RCC 7860 (cell line): ENCODE results near the gene GAREM1.
"Not testable (repeated sequence)": the region's sequence is repeated elsewhere in the genome, so short reads cannot be mapped to it uniquely, and the experiment has no call there.

ENCODE experiments used
- DNase-seq: peaks from one replicate; pipeline ENCODE4 v3.0.0-alpha.2; 2015; ENCODE audit warnings: low spot score
- FAIRE-seq: peaks from 2 replicates; lab custom pipeline; 2012; peaks lifted over from hg19 to GRCh38; lab: Jason Lieb, UNC

The GAREM1 gene

GRCh38 chr18:32372381-32373061 is 98.2 kb downstream of the GAREM1 start:
- DNase-seq (no peak), FAIRE-seq (no peak)

- FAIRE-seq: no peak
- no peak for DNase-seq
Measured at GRCh38 chr18:32372047-32372380, 98.7 kb downstream of the GAREM1 start.

- FAIRE-seq: no peak
- no peak for DNase-seq
Measured at GRCh38 chr18:32371384-32371783, 99.3 kb downstream of the GAREM1 start.

DNA sequence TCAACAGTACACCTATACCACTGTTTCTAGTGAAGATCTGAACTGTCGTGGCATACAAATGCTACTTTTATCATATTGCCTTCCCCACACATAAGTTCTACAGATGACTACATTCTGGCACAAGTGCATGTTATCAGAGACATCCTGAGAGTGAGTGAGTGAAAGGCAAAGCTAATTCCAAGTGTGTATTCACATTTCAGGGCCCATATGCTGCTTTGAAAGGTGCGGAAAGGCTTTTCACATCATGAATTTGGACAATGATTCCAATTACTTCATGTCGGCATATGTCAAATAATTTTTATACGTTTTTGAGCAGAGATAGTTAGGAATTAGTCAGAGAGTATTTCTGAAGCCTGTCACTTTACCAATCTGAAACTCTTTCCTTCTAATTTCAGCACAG is 101.7 kb downstream of the GAREM1 start:
- DNase-seq (no peak), FAIRE-seq (no peak)

DNA sequence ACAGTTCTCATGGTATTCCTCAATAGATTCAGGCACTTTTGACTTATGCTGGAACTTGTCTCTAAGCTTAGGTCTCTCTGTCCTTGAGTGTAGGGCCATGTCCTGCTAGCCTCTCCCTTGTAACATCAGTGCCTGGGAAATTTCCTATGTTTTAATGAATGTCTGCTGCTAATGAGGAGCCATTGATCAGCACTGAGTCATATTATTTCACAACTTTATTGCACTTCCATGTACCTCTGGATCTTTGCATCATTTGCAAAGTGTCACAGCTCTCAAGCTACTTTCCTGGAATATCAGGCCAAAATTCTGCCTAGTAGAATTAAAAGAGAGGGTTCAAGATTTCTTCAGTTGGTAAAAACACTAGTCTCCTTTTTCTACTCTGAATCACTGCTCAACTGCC is 102.5 kb downstream of the GAREM1 start:
- DNase-seq: no peak
- no peak for FAIRE-seq

- no peak for FAIRE-seq
- no peak for DNase-seq
Measured at GRCh38 chr18:32366586-32367538, 103.8 kb downstream of the GAREM1 start.

- DNase-seq (no peak), FAIRE-seq (no peak)
Measured at GRCh38 chr18:32362484-32362883, 108.2 kb downstream of the GAREM1 start.

DNA sequence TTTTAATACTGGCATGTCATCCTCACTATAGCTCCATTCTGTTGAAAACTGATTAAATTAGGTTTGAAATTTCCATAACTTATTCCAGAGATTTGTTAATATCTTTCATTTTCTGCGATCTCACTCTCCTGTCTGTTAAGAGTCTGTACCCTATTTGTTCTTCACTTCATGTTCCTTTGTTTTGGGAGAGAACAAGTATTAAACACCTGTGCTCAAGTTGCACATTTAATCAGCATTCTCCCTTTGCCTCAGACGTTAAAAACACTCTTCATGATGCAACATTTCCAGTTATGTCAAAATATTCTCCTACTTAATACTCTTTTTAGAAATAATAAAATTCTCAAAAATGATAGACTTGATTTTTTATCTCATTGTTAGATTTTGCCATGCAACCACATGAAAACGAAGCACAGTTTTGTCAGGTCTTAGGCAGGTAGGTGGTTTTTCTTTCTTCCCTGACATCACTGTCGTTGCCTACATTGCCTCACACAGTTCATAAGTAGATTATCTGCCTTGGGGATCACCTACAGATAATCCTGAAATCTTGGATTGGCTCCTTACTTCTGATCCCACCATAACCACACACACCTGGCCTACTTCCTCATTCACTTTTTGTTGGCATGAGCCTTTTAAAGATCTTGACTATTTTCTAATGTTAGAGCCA is 109.9 kb downstream of the GAREM1 start:
- DNase-seq (no peak), FAIRE-seq (no peak)

DNA sequence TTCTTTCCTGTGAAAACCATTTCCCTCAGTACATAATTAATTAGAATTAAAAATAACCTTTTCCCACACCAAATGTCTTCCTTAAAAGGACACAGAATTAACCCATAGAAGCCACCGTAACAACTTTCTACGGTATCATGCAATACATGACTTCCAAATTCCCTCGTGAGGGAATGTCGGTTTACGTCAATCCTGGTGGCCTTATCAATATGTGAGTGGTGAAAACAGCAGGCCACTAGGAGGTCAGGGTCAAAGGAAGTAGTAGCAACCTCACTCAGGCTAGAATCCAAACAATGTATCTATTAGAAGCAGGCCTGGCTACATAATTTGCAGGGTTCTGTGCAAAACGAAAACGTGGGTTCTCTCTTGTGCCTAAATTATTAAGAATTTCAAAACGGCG is 112.2 kb downstream of the GAREM1 start:
- no peak for DNase-seq
- FAIRE-seq: no peak

DNA sequence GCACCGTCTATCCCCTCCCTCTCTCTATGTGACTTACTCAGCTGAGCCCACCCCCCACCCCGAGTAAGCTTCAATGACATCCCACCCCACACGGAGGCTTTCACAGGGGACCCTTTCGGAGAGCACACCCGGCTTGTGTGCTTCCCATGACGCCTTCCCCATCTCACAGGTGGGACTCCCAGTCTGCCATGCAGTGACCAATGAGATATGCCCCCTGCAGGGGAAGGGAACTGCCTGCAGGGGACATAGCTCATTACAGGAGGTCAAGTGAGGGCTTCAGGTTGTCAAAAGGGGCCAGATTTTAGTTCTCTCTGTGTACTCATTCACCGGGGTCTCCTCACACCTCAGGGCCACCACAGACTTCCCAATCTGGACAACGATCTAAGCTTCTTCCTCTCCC is 112.6 kb downstream of the GAREM1 start:
- DNase-seq: no peak
- no peak for FAIRE-seq

DNA sequence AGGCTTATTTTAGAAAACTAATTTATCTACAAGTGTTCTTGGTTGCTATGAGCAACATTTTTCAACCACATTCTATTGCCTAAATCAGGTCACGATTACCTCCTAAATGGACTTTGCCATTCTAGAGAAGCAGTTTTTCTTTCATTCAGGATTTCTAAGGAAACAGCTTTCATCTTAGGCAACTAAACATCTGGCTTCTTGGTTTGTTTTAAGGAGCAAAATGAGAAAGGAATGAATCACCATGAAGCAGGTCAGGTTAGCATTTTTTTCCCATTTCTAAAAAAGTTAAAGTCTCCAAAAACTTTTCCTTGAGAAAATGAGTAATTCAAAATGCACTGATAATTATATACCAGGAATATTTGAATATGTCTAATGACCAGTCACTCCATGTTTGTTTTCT is 114.8 kb downstream of the GAREM1 start:
- no peak for DNase-seq
- no peak for FAIRE-seq

DNA sequence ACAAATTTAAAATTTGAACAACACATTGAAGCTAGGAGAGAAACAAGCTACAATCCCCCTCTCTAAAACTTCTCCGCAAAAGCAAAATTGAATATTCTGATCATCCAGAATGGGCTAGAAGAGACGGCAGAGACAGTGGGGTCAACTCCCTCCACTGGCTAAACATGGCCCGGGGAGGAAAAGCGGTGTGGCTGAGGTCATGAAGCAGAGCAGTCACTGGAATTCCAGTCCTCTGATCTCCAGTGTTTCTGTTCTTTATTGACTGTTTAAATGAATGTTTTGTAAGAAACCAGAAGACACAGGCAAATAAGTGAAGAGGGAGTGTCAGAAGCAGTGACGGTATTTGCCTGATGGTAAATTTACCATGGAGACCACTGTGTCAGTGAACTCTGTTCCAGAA is 116.2 kb downstream of the GAREM1 start:
- DNase-seq (no peak), FAIRE-seq (no peak)

- DNase-seq: no peak
- no peak for FAIRE-seq
Measured at GRCh38 chr18:32353257-32353656, 117.4 kb downstream of the GAREM1 start.

DNA sequence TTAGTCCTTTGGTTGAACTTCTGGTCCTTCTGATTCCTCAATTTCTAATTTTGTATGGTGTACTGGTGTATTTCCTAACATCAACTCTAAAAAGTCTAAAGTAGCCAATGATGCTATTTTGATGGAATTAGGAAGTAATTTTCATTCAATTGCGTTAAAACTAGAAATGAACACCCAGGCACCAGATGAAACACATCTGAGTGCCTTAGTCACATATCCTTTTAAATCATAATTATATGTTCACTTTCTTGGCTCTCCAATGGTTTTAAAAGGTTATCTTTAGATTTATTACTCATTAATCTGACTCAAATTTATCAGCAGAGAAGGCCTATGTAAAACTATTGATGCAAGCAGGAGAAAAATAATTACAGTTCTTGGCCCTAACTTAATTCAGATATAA is 119.7 kb downstream of the GAREM1 start:
- no peak for DNase-seq
- peak; percentile 24 for FAIRE-seq

DNA sequence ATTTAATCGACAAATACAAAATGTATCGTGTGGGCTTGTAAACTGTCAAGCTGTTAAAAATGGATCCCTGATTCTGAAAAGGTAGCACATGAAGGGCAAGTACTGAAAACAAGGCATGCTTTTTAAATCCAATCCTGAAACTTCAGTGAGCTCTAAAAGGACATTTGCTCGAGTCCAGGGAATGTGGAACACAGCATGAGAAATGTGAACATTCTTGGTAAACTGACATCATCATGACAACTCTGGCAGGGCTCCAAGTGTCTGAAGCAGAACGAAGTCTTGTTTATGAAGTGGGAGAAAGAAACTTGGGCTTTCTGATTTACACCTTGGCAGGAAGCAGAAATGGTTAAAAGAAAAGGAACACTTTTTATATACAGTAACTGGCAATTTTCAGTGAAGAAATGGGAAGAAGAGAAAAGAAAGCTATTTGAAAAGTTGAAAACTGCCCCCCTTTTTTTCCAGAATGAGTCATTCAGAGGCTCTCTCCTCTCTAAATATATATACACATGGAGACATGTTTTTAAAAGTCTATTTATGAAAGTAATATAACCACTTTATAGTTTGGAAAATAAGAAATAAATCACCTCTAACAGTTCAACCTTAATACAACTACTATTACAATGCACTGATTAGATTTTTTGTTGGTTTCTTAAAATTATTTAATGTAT is 120.8 kb downstream of the GAREM1 start:
- peak; percentile 82 for DNase-seq
- FAIRE-seq: peak; percentile 94

DNA sequence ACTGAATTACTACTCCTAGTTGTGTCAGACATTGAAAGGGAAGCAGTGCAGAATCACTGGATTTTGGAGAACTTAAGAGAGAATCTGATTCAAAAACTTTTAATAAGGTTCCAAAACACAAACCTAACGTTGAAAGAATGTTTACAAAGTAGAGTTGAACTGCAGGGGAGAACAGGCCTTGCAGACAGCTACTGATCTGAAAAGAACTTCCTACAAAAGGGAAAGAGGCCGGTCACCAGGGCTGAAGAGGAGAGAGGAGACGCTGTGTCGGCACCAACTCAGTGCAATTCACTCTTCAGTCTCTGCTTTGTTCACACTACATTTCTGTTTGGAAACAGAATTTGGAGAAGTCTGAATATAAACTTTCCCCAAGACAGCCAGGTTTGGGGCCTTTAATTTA is 124.0 kb downstream of the GAREM1 start:
- DNase-seq: no peak
- no peak for FAIRE-seq

- FAIRE-seq (no peak), DNase-seq (no peak)
Measured at GRCh38 chr18:32343634-32344033, 127.0 kb downstream of the GAREM1 start.

DNA sequence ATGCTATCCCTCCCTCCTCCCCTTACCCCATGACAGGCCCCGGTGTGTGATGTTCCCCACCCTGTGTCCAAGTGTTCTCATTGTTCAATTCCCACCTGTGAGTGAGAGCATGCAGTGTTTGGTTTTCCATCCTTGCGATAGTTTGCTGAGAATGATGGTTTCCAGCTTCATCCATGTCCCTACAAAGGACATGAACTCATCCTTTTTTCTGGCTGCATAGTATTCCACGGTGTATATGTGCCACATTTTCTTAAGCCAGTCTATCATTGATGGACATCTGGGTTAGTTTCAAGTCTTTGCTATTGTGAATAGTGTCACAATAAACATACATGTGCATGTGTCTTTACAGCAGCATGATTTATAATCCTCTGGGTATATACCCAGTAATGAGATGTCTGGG is 129.6 kb downstream of the GAREM1 start:
- FAIRE-seq: not testable (repeated sequence)

GRCh38 chr18:32339045-32339444 is 131.6 kb downstream of the GAREM1 start:
- no peak for DNase-seq
- FAIRE-seq: no peak

More for the DNA sequence above, 129.6 kb downstream of the GAREM1 start:
- not testable (repeated sequence) for DNase-seq

- FAIRE-seq (no peak), DNase-seq (no peak)
Measured at GRCh38 chr18:32337821-32338220, 132.9 kb downstream of the GAREM1 start.

GRCh38 chr18:32337347-32337746 is 133.3 kb downstream of the GAREM1 start:
- DNase-seq: no peak
- FAIRE-seq: no peak
